ENCODE data around the gene RNU6-8. TPM values are rescaled to one million over a fixed set of nuclear protein-coding genes. Genes with fewer than 3 reads are reported as not detected.

RNU6-8 gene
- total RNA-seq, 1 experiment from 2014 or later: not detected

GRCh38 chr14:32166029-32166428 lies 37.0 kb downstream of the RNU6-8 start:
- no peak for ATAC-seq
- intact Hi-C loops (cut with micrococcal nuclease): no loop called here
- TF ChIP-seq CTCF (conservative IDR thresholded peaks at IDR 0.05; ENCODE audit: low read depth, low read length): no peak
- no peak for TF ChIP-seq EZH2phosphoT487 (IDR thresholded peaks at IDR 0.05; ENCODE audit: borderline replicate concordance, low read length)
- no peak for TF ChIP-seq EZH2 (IDR thresholded peaks at IDR 0.05; ENCODE audit: low read length, unreplicated experiment)
- BruUV-seq (replicated peaks): no TSS peak
- Histone ChIP-seq H3K9me3 (ENCODE audit: low read length) (no peaks in the 10 kb centered on the region), H4K20me1 (ENCODE audit: low read length) (no peaks in the 10 kb centered on the region), H3K4me1 (ENCODE audit: insufficient read depth, low read length) (no peaks in the 10 kb centered on the region), H3K9ac (ENCODE audit: low read length) (no peak overlapping the region), H3F3A (ENCODE audit: low read length, unreplicated experiment) (no peaks in the 10 kb centered on the region), H3K9me2 (replicated peaks; ENCODE audit: low read length) (no peaks in the 10 kb centered on the region), H3K4me3 (ENCODE audit: low read length) (no peak overlapping the region), H3K4me2 (ENCODE audit: low read length) (no peak overlapping the region), H3K27ac (ENCODE audit: low read length) (no peak overlapping the region), H3K36me3 (ENCODE audit: low read depth, low read length) (no peaks in the 10 kb centered on the region), H2AFZ (ENCODE audit: low read length) (no peak overlapping the region), H3K79me2 (ENCODE audit: low read length) (no peaks in the 10 kb centered on the region), H3K27me3 (ENCODE audit: low read length) (no peaks in the 10 kb centered on the region)
- DNase-seq: no peak
- ChIA-PET POLR2A (ENCODE audit: unreplicated experiment) (no interaction called here), CTCF (no interaction called here)

Other genes starting within 250 kb of the RNU6-8 start
- 46.4 and 62.1 TPM in 2 replicates for gene ARHGAP5, start 126.0 kb downstream of the RNU6-8 start, total RNA-seq (2014; rRNA removed)
- not detected in 2 replicates for gene RNU6-7, start 1.2 kb downstream of the RNU6-8 start, total RNA-seq (2014; rRNA removed)
- 1.5 and 2.8 TPM in 2 replicates for gene AKAP6, start 126.0 kb upstream of the RNU6-8 start, total RNA-seq (2014; rRNA removed)

All from PC-3 (cell line).